ENCODE measurements around the gene ZNF608.

GRCh38 chr5:124738681-124739633 lies 7.5 kb downstream of the ZNF608 start:
- TF ChIP-seq POLR2A (IDR thresholded peaks at IDR 0.05; ENCODE audit: low read depth, low read length) (no peak), POLR2AphosphoS5 (IDR thresholded peaks at IDR 0.05; ENCODE audit: low read depth, low read length) (no peak), PAX5 (IDR thresholded peaks at IDR 0.05; ENCODE audit: insufficient read depth, low read length, severe bottlenecking) (no peak), TAF1 (IDR thresholded peaks at IDR 0.05; ENCODE audit: low read depth, low read length) (no peak), POU2F2 (IDR thresholded peaks at IDR 0.05; ENCODE audit: low read depth, low read length) (no peak), SPI1 (IDR thresholded peaks at IDR 0.05; ENCODE audit: low read depth, low read length) (no peak)

All from GM12891 (cell line).